HEK293 (cell line): ENCODE data around the gene STK32C.

Source experiments
- CTCF ChIP-seq: fragments of 450-650 bp; formaldehyde crosslinking; IDR thresholded peaks from 2 replicates; pipeline ENCODE4 v1.5.1; 2016; ENCODE audit warnings: missing biosample characterization, missing genetic modification characterization
- PATZ1 ChIP-seq: fragments of 450-650 bp; formaldehyde crosslinking; IDR thresholded peaks from 2 replicates; pipeline ENCODE4 v1.5.1; 2016; ENCODE audit warnings: missing biosample characterization, missing genetic modification characterization
- ZNF394 ChIP-seq: fragments of 450-650 bp; formaldehyde crosslinking; IDR thresholded peaks from 2 replicates; pipeline ENCODE4 v1.5.1; 2016; ENCODE audit warnings: missing biosample characterization, missing genetic modification characterization, mild to moderate bottlenecking, moderate library complexity, borderline replicate concordance
- ZNF423 ChIP-seq: fragments of 450-650 bp; formaldehyde crosslinking; IDR thresholded peaks from 2 replicates; pipeline ENCODE4 v1.5.1; 2016; ENCODE audit warnings: missing biosample characterization, missing genetic modification characterization

- TF ChIP-seq ZNF394 (tag by site-specific recombination) (no peak), ZNF423 (tag by site-specific recombination) (no peak), CTCF (tag by site-specific recombination) (no peak), PATZ1 (tag by site-specific recombination) (no peak)
These were observed 108.4 kb downstream of the STK32C start for GRCh38 chr10:132199268-132199853.
